ENCODE measurements around the gene ZNF423. TPM values are rescaled to one million over a fixed set of nuclear protein-coding genes. Genes with fewer than 3 reads are reported as not detected.

ZNF423 gene
- total RNA-seq, 1 experiment from 2014 or later, result 0.49 TPM

DNA sequence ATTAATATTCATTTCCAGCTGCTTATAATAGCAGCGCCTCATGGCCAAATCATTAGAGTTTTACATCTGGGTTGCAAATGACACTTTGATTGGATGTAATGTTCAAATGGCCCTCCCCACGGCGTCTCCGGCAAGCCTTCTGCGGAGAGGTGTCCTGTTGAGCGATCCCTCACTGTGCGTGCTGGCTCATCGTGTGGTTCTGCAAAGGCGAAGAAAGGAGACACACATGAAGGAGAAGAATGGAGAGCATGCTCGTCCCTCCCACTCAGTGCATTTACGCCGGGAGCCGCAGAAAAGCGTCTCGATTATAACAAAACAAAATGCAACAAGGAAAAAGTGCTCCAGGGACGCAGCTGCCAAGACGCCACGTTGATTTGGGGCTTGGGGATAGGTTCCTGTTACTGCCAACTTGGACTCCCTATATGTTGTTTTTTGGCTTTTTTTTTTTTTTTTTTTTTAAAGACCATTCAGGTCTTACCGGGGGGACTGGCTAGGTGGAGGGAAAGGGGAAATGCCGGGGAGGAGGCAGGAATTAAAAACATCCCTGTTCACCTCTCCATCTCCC, 364.7 kb downstream of the ZNF423 start:
- Histone ChIP-seq H3K27me3 (ENCODE audit: control insufficient read depth, insufficient read depth, low read length) (no peaks in the 10 kb centered on the region; the same call in 1 of the 2 replicates), H3K4me1 (ENCODE audit: control insufficient read depth, insufficient read depth, low read length) (no peaks in the 10 kb centered on the region), H3K36me3 (ENCODE audit: control insufficient read depth, insufficient read depth, low read length) (no peaks in the 10 kb centered on the region), H3K4me3 (ENCODE audit: low read depth in 2 of 2, low read length in 2 of 2) (no peak overlapping the region), H3K27ac (ENCODE audit: low read length) (no peak overlapping the region), H3K9me3 (ENCODE audit: control insufficient read depth, insufficient read depth, low read depth, low read length) (no peaks in the 10 kb centered on the region)
- ChIA-PET CTCF (no interaction called here), POLR2A (no interaction called here)
- in situ Hi-C loops (cut with HindIII; ENCODE audit: low pct_unique_long_range_greater_than_20kb, low sequenced_read_pairs), result no loop called here
- intact Hi-C loops (cut with micrococcal nuclease; ENCODE audit: unreplicated experiment), result loop anchor here (5.0 kb wide), 1 partner anchor 101 kb away; no protein-coding TSS in a partner anchor
- TF ChIP-seq TCF7L2 (IDR thresholded peaks at IDR 0.05; ENCODE audit: low read depth, low read length), result no peak
- TF ChIP-seq SIN3A (IDR thresholded peaks at IDR 0.05; ENCODE audit: borderline replicate concordance, insufficient read depth, low read depth, low read length), result no peak
- TF ChIP-seq, protein P1, sequence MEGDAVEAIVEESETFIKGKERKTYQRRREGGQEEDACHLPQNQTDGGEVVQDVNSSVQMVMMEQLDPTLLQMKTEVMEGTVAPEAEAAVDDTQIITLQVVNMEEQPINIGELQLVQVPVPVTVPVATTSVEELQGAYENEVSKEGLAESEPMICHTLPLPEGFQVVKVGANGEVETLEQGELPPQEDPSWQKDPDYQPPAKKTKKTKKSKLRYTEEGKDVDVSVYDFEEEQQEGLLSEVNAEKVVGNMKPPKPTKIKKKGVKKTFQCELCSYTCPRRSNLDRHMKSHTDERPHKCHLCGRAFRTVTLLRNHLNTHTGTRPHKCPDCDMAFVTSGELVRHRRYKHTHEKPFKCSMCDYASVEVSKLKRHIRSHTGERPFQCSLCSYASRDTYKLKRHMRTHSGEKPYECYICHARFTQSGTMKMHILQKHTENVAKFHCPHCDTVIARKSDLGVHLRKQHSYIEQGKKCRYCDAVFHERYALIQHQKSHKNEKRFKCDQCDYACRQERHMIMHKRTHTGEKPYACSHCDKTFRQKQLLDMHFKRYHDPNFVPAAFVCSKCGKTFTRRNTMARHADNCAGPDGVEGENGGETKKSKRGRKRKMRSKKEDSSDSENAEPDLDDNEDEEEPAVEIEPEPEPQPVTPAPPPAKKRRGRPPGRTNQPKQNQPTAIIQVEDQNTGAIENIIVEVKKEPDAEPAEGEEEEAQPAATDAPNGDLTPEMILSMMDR (IDR thresholded peaks at IDR 0.05), result no peak
- TF ChIP-seq, protein P2, sequence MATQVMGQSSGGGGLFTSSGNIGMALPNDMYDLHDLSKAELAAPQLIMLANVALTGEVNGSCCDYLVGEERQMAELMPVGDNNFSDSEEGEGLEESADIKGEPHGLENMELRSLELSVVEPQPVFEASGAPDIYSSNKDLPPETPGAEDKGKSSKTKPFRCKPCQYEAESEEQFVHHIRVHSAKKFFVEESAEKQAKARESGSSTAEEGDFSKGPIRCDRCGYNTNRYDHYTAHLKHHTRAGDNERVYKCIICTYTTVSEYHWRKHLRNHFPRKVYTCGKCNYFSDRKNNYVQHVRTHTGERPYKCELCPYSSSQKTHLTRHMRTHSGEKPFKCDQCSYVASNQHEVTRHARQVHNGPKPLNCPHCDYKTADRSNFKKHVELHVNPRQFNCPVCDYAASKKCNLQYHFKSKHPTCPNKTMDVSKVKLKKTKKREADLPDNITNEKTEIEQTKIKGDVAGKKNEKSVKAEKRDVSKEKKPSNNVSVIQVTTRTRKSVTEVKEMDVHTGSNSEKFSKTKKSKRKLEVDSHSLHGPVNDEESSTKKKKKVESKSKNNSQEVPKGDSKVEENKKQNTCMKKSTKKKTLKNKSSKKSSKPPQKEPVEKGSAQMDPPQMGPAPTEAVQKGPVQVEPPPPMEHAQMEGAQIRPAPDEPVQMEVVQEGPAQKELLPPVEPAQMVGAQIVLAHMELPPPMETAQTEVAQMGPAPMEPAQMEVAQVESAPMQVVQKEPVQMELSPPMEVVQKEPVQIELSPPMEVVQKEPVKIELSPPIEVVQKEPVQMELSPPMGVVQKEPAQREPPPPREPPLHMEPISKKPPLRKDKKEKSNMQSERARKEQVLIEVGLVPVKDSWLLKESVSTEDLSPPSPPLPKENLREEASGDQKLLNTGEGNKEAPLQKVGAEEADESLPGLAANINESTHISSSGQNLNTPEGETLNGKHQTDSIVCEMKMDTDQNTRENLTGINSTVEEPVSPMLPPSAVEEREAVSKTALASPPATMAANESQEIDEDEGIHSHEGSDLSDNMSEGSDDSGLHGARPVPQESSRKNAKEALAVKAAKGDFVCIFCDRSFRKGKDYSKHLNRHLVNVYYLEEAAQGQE (IDR thresholded peaks at IDR 0.05; ENCODE audit: insufficient read depth in 1 of 2, low read depth in 2 of 2, low read length in 1 of 2), result no peak
- TF ChIP-seq POLR2AphosphoS5 (IDR thresholded peaks at IDR 0.05; ENCODE audit: low read depth, low read length), result no peak
- ATAC-seq (no peak), DNase-seq (ENCODE audit: low read depth, low spot score) (no peak)
- no TSS peak for BruUV-seq (replicated peaks)

DNA sequence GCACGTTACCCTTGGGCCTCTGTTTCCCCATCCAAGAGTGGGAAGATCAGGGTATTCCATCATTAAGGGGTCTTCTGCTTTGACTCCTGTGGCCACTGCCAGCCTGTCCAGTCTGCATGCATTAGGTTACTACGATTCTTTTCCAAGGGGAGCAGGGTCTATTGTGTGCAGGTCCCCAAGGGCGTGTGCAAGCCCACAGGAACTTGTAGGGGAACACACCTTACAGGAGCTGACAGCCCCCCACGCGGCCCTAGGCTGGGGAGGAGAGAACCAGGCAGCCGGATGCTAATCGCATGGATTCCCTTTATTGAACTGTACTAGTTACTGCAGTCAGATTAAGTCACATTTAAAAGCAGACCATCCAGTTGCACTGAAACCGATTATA, 365.6 kb downstream of the ZNF423 start:
- ChIA-PET POLR2A (no interaction called here), CTCF (no interaction called here)
- Histone ChIP-seq H3K4me3 (ENCODE audit: low read depth in 2 of 2, low read length in 2 of 2) (no peak overlapping the region), H3K27ac (ENCODE audit: low read length) (no peak overlapping the region), H3K4me1 (ENCODE audit: control insufficient read depth, insufficient read depth, low read length) (no peaks in the 10 kb centered on the region), H3K27me3 (ENCODE audit: control insufficient read depth, insufficient read depth, low read length) (no peaks in the 10 kb centered on the region; the same call in 1 of the 2 replicates), H3K9me3 (ENCODE audit: control insufficient read depth, insufficient read depth, low read depth, low read length) (no peaks in the 10 kb centered on the region), H3K36me3 (ENCODE audit: control insufficient read depth, insufficient read depth, low read length) (no peaks in the 10 kb centered on the region)
- ATAC-seq (no peak), DNase-seq (ENCODE audit: low read depth, low spot score) (no peak)
- no TSS peak for BruUV-seq (replicated peaks)
- no peak for TF ChIP-seq SIN3A (IDR thresholded peaks at IDR 0.05; ENCODE audit: borderline replicate concordance, insufficient read depth, low read depth, low read length)
- TF ChIP-seq POLR2AphosphoS5 (IDR thresholded peaks at IDR 0.05; ENCODE audit: low read depth, low read length), result no peak
- TF ChIP-seq, protein P1 (IDR thresholded peaks at IDR 0.05), result no peak
- TF ChIP-seq TCF7L2 (IDR thresholded peaks at IDR 0.05; ENCODE audit: low read depth, low read length), result no peak
- TF ChIP-seq, protein P2 (IDR thresholded peaks at IDR 0.05; ENCODE audit: insufficient read depth in 1 of 2, low read depth in 2 of 2, low read length in 1 of 2), result no peak
- in situ Hi-C loops (cut with HindIII; ENCODE audit: low pct_unique_long_range_greater_than_20kb, low sequenced_read_pairs), result no loop called here
- intact Hi-C loops (cut with micrococcal nuclease; ENCODE audit: unreplicated experiment), result loop anchor here (5.0 kb wide), 1 partner anchor 102 kb away; no protein-coding TSS in a partner anchor
